Retinal pigment epithelial cell (primary cell): ENCODE data around the gene WDR5.

Experiments used
- DNase-seq: peaks from one replicate; pipeline ENCODE4 v3.0.0-alpha.2; 2010; ENCODE audit warnings: low read depth
- H3K4me3 ChIP-seq: 2 replicates; pipeline ENCODE4 v1.5.1; 2011; ENCODE audit warnings: mild to moderate bottlenecking, low read length, control low read depth, moderate library complexity
- CTCF ChIP-seq: conservative IDR thresholded peaks from 2 replicates; pipeline ENCODE4 v1.5.1; 2011; ENCODE audit warnings: low read depth, low read length, control low read depth, inconsistent platforms

Gene WDR5

DNA sequence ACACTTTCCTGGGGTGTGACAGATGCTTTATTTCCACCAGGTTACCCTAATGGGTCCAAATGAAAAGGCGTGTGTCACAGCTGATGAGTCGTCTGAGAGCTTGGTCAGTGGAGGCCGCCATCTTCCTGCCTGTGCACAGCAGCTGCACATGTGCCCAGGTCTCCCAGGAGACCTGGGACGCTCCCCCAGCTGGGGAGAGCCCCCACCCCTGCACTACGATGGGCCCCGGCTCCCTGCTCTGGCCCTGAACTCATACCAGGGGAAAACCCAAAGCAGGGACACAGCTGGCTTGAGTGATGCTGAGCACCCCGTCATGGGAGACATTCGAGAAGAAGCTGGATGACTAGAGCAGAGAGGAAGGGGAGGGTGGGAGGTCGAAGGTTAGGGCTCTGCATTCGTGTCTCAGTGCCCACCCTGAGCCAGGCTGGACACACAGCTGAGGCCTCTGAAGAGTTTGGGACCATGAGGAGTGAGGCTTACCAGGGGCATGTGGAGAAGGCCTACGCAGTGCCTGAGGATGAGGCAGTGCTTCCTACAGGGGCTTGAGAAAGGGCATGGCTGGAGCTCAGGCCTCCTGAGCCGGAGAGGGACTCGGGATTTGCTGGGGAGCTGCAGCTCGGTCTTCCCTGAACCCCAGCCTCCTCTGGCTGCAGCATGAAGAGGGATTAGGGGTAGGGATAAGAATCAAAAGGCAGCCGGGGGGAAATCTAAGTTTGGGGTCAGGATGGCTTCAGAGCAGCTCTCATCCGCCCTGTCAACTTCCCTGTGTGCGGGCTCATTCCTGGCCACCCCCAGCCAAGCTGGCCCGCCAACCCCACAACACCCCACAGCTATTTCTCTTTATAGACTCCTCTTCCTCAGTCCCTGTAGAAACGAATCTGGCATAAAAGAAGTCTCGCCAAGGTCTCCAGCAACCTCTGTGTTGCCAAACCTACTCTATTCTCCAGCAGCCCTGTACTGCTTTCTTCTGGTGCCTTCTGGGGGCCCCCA, 70.7 kb downstream of the WDR5 start:
- DNase-seq: no peak
- H3K4me3 ChIP-seq: no peak overlapping the region
- TF ChIP-seq CTCF: no peak

GRCh38 chr9:134208310-134208841, 72.5 kb downstream of the WDR5 start:
- no peak for DNase-seq
- no peak for TF ChIP-seq CTCF
- no peak overlapping the region for H3K4me3 ChIP-seq

GRCh38 chr9:134208981-134209725, 73.3 kb downstream of the WDR5 start:
- no peak for DNase-seq
- H3K4me3 ChIP-seq: no peak overlapping the region
- TF ChIP-seq CTCF: no peak
